Measurements from ENCODE around the gene DYNC2H1.

Gene DYNC2H1

DNA sequence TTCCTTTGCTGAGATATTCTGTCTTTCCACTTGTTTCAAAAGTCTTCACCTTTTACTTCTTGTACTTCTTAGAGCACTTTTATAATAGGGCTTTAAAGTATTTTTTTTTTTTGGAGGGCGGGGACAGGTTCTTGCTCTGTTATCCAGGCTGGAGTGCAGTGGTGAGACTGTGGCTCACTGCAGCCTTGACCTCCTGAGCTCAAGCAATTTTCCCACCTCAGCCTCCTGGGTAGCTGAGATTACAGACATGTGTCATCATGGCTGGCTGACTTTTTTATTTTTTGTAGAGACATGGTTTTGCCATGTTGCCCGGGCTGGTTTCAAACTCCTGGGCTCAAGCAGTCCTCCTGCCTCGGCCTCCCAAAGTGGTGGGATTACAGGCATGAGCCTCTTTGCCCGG lies 57.9 kb downstream of the DYNC2H1 start:
- TF ChIP-seq, protein P1, sequence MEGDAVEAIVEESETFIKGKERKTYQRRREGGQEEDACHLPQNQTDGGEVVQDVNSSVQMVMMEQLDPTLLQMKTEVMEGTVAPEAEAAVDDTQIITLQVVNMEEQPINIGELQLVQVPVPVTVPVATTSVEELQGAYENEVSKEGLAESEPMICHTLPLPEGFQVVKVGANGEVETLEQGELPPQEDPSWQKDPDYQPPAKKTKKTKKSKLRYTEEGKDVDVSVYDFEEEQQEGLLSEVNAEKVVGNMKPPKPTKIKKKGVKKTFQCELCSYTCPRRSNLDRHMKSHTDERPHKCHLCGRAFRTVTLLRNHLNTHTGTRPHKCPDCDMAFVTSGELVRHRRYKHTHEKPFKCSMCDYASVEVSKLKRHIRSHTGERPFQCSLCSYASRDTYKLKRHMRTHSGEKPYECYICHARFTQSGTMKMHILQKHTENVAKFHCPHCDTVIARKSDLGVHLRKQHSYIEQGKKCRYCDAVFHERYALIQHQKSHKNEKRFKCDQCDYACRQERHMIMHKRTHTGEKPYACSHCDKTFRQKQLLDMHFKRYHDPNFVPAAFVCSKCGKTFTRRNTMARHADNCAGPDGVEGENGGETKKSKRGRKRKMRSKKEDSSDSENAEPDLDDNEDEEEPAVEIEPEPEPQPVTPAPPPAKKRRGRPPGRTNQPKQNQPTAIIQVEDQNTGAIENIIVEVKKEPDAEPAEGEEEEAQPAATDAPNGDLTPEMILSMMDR (conservative IDR thresholded peaks at IDR 0.05; ENCODE audit: control insufficient read depth, insufficient read depth, low read depth, low read length): no peak
- H3K4me3 ChIP-seq (ENCODE audit: control insufficient read depth, low read depth, low read length): no peak overlapping the region
- no peak for DNase-seq (ENCODE audit: low read depth)

- no peak overlapping the region for H3K4me3 ChIP-seq (ENCODE audit: control insufficient read depth, low read depth, low read length)
- TF ChIP-seq, protein P1 (conservative IDR thresholded peaks at IDR 0.05; ENCODE audit: control insufficient read depth, insufficient read depth, low read depth, low read length): no peak
- peak; percentile 61 for DNase-seq (ENCODE audit: low read depth)
Observed at GRCh38 chr11:103170865-103171264, 61.6 kb downstream of the DYNC2H1 start.

DNA sequence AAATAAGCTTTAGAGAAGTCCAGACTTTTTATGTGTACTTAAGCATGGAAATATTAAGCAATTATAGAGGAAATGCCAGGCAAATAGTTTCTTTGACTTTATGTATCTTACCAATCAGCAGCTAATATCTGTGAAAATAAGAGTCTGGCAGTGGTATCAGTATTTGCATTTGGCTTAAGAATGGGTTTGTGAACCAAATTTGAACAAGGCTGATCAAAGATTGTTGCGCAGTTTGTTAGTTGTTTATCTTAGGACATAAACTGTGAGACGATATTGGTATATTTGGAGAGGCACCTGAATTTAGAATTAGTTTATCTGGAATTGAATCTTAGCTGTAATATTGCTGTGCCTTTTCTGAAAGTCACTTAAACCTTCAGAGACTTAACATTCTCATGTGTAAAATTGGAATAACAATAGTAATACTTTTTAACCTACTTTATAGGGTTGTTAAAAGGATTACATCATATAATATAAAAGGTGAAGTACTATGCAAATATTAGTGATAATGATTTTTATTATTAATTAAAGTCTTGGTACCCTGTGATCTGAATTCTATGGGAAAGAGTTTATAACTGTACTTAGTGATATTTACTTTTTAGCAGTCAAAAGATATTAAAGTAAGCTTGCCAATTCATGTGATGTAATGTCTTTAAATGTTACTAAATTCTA lies 66.4 kb downstream of the DYNC2H1 start:
- TF ChIP-seq, protein P1 (conservative IDR thresholded peaks at IDR 0.05; ENCODE audit: control insufficient read depth, insufficient read depth, low read depth, low read length): no peak
- no peak overlapping the region for H3K4me3 ChIP-seq (ENCODE audit: control insufficient read depth, low read depth, low read length)

GRCh38 chr11:103183981-103184611 lies 74.9 kb downstream of the DYNC2H1 start:
- TF ChIP-seq, protein P1 (conservative IDR thresholded peaks at IDR 0.05; ENCODE audit: control insufficient read depth, insufficient read depth, low read depth, low read length): no peak
- DNase-seq (ENCODE audit: low read depth): no peak
- H3K4me3 ChIP-seq (ENCODE audit: control insufficient read depth, low read depth, low read length): no peak overlapping the region

More for the DNA sequence above, 66.4 kb downstream of the DYNC2H1 start:
- no peak for DNase-seq (ENCODE audit: low read depth)

DNA sequence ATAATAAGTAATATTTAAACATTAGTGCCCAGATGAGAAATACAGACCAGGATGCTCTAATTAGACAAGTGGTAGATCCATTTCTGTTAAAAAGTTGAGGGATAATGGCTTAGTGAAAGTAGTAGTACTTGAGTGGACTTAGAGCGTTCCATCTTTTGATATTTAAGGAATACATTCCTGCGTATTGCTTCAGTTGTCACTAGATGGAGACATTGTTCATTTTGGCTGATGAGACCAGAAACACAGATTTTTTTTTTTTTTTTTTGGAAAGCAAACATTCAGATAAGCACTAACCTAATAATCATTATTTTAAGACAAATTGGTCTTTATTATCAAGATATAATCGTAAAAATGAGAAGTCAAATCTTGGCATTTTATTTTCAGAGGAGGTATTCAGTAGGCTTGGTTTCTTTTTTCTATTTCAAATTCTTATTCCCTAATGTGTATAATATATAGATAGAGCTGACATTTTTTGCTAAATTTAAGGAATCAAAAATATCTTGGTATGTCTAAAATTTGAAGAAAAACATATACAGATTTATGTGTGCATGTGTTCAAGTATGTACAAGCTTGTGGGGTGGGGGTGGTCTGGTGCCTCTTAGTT lies 92.9 kb downstream of the DYNC2H1 start:
- TF ChIP-seq, protein P1 (conservative IDR thresholded peaks at IDR 0.05; ENCODE audit: control insufficient read depth, insufficient read depth, low read depth, low read length): peak; percentile 89

GRCh38 chr11:103210543-103210942 lies 101.3 kb downstream of the DYNC2H1 start:
- no peak overlapping the region for H3K4me3 ChIP-seq (ENCODE audit: control insufficient read depth, low read depth, low read length)
- DNase-seq (ENCODE audit: low read depth): no peak
- TF ChIP-seq, protein P1 (conservative IDR thresholded peaks at IDR 0.05; ENCODE audit: control insufficient read depth, insufficient read depth, low read depth, low read length): no peak

More for the DNA sequence above, 92.9 kb downstream of the DYNC2H1 start:
- no peak overlapping the region for H3K4me3 ChIP-seq (ENCODE audit: control insufficient read depth, low read depth, low read length)
- peak; percentile 61 for DNase-seq (ENCODE audit: low read depth)
